Astrocyte (in vitro differentiated cells and primary cell): ENCODE measurements around the gene CALD1.

ENCODE experiments used
- CTCF ChIP-seq: IDR thresholded peaks from 2 replicates; pipeline ENCODE4 v1.5.1; 2011; ENCODE audit warnings: low read depth, mild to moderate bottlenecking, inconsistent platforms, low read length, moderate library complexity; ENCODE audit not compliant: insufficient read depth
- EZH2 ChIP-seq: IDR thresholded peaks from 2 replicates; pipeline ENCODE4 v1.6.1; 2012; ENCODE audit warnings: mild to moderate bottlenecking, low read length, inconsistent platforms; ENCODE audit not compliant: insufficient read depth

- no peak for TF ChIP-seq EZH2
- TF ChIP-seq CTCF: peak; percentile 85
These were observed 23.9 kb upstream of the CALD1 start for GRCh38 chr7:134755422-134756022.
